ENCODE results near the gene CUL4A. TPM values are rescaled to one million over a fixed set of nuclear protein-coding genes. Genes with fewer than 3 reads are reported as not detected.
"Not testable (repeated sequence)": the region's sequence is repeated elsewhere in the genome, so short reads cannot be mapped to it uniquely, and the experiment has no call there.

CUL4A gene
- total RNA-seq, 4 donors from 2014 or later: 232 to 319 (median 234) TPM

- Histone ChIP-seq H3K27me3 (no peaks in the 10 kb centered on the region), H3K9me3 (no peaks in the 10 kb centered on the region), H3K27ac (no peak overlapping the region), H3K4me1 (no peaks in the 10 kb centered on the region), H3K4me3 (no peak overlapping the region), H3K36me3 (peaks cover 3 to 81% of the 10 kb centered on the region in 2 donors)
- intact Hi-C loops (cut with DNase I; ENCODE audit: low total_unique reads): no loop called here
- DNase-seq (no peak), ATAC-seq (no peak)
- in situ Hi-C loops (cut with MboI; ENCODE audit: low sequenced_read_pairs in 4 of 4): no loop called here
- TF ChIP-seq CTCF (IDR thresholded peaks at IDR 0.05 in 4 of 5, conservative IDR thresholded peaks at IDR 0.05 in 1 of 5) (no peak), POLR2A (IDR thresholded peaks at IDR 0.05) (no peak)
Observed at GRCh38 chr13:113258321-113259054, 49.1 kb downstream of the CUL4A start.

- H3K4me1 ChIP-seq: no peaks in the 10 kb centered on the region
- DNase-seq (no peak), ATAC-seq (no peak)
- in situ Hi-C loops (cut with MboI; ENCODE audit: low sequenced_read_pairs in 4 of 4): no loop called here
- no peak overlapping the region for H3K27ac ChIP-seq
- H3K4me3 ChIP-seq: no peak overlapping the region
- peaks cover 3 to 69% of the 10 kb centered on the region in 2 donors for H3K36me3 ChIP-seq
- H3K27me3 ChIP-seq: no peaks in the 10 kb centered on the region
- no peak for TF ChIP-seq POLR2A (IDR thresholded peaks at IDR 0.05)
- no peak for TF ChIP-seq CTCF (IDR thresholded peaks at IDR 0.05 in 4 of 5, conservative IDR thresholded peaks at IDR 0.05 in 1 of 5)
- intact Hi-C loops (cut with DNase I; ENCODE audit: low total_unique reads): no loop called here
- no peaks in the 10 kb centered on the region for H3K9me3 ChIP-seq
Observed at GRCh38 chr13:113260996-113261395, 51.6 kb downstream of the CUL4A start.

- in situ Hi-C loops (cut with MboI; ENCODE audit: low sequenced_read_pairs in 4 of 4); H3K27me3 ChIP-seq; H3K27ac ChIP-seq; H3K9me3 ChIP-seq; H3K4me1 ChIP-seq; ATAC-seq; DNase-seq; H3K4me3 ChIP-seq; intact Hi-C loops (cut with DNase I; ENCODE audit: low total_unique reads): not testable (repeated sequence)
- H3K36me3 ChIP-seq: peaks cover 3 to 51% of the 10 kb centered on the region in 2 donors
Observed at GRCh38 chr13:113263016-113263415, 53.6 kb downstream of the CUL4A start.

- Histone ChIP-seq H3K27me3 (no peaks in the 10 kb centered on the region), H3K4me3 (no peak overlapping the region), H3K27ac (no peak overlapping the region), H3K9me3 (no peaks in the 10 kb centered on the region), H3K36me3 (peaks cover 0 to 15% of the 10 kb centered on the region in 2 donors), H3K4me1 (no peaks in the 10 kb centered on the region)
- DNase-seq: no peak
- intact Hi-C loops (cut with DNase I; ENCODE audit: low total_unique reads): no loop called here
- TF ChIP-seq CTCF (IDR thresholded peaks at IDR 0.05 in 4 of 5, conservative IDR thresholded peaks at IDR 0.05 in 1 of 5) (no peak), POLR2A (IDR thresholded peaks at IDR 0.05) (no peak)
- in situ Hi-C loops (cut with MboI; ENCODE audit: low sequenced_read_pairs in 4 of 4): no loop called here
- no peak for ATAC-seq
Observed at GRCh38 chr13:113267642-113268405, 58.4 kb downstream of the CUL4A start.

- TF ChIP-seq CTCF (IDR thresholded peaks at IDR 0.05 in 4 of 5, conservative IDR thresholded peaks at IDR 0.05 in 1 of 5): no peak
- no peak for TF ChIP-seq POLR2A (IDR thresholded peaks at IDR 0.05)
- intact Hi-C loops (cut with DNase I; ENCODE audit: low total_unique reads): loop anchor here (5.0 kb wide), 1 partner anchor 180 kb away; the partner anchor contains the start of gene ADPRHL1
Observed at GRCh38 chr13:113272031-113272430, 62.6 kb downstream of the CUL4A start.

More at GRCh38 chr13:113272031-113272430, 62.6 kb downstream of the CUL4A start:
- H3K36me3 ChIP-seq: no peaks in the 10 kb centered on the region
- H3K4me3 ChIP-seq: no peak overlapping the region
- H3K27ac ChIP-seq: no peak overlapping the region
- in situ Hi-C loops (cut with MboI; ENCODE audit: low sequenced_read_pairs in 4 of 4): loop anchor here in 2 of 4 donors (10.0 kb wide), 2 partner anchors 113 to 123 kb away; no protein-coding TSS in a partner anchor
- H3K27me3 ChIP-seq: no peaks in the 10 kb centered on the region
- DNase-seq (no peak), ATAC-seq (no peak)
- peaks cover 0 to 7% of the 10 kb centered on the region in 2 donors for H3K4me1 ChIP-seq
- no peaks in the 10 kb centered on the region for H3K9me3 ChIP-seq
